Measurements from ENCODE around the gene PTGES2. TPM values are rescaled to one million over a fixed set of nuclear protein-coding genes. Genes with fewer than 3 reads are reported as not detected.

PTGES2 gene
- total RNA-seq, 1 donor from 2014 or later, result 52.8 TPM

DNA sequence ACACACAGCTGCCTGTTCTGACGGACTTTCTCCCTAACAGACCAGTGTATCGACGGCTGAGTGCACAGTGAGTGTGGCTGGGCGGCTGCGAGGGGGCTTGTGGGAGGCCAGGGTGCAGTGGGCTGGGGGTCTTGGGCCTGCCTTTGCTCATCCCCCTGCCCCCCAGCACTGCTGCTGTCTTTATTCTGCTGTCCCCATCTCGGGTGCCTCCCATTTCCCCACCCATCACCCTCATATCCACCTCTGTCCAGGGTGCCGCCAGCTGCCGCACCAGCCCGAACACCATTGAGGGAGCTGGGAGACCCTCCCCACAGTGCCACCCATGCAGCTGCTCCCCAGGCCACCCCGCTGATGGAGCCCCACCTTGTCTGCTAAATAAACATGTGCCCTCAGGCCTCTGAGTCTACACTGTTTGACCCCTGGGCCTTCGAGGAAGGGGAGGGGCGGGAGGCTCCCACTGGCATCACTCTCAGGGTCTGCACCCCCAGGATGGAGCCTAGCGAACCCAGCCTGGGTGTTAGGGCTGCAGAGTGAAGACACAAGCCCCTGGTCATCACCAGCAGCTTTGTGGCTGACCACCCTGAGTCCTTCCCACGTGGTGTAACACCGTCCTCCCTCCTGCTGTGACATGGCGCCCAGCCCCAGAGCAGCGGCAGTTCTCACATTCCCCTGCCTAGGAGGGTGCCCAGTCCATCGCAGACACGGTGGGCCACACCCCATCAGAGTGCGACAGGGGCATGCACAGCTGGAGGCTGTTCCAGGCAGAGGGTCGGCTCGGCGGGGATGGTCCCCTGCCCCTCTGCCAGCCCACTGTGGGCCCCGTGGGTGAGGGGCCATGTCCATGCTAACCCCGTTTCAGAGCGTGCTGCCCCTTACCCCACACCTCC lies 25.8 kb upstream of the PTGES2 start:
- no peak for DNase-seq

DNA sequence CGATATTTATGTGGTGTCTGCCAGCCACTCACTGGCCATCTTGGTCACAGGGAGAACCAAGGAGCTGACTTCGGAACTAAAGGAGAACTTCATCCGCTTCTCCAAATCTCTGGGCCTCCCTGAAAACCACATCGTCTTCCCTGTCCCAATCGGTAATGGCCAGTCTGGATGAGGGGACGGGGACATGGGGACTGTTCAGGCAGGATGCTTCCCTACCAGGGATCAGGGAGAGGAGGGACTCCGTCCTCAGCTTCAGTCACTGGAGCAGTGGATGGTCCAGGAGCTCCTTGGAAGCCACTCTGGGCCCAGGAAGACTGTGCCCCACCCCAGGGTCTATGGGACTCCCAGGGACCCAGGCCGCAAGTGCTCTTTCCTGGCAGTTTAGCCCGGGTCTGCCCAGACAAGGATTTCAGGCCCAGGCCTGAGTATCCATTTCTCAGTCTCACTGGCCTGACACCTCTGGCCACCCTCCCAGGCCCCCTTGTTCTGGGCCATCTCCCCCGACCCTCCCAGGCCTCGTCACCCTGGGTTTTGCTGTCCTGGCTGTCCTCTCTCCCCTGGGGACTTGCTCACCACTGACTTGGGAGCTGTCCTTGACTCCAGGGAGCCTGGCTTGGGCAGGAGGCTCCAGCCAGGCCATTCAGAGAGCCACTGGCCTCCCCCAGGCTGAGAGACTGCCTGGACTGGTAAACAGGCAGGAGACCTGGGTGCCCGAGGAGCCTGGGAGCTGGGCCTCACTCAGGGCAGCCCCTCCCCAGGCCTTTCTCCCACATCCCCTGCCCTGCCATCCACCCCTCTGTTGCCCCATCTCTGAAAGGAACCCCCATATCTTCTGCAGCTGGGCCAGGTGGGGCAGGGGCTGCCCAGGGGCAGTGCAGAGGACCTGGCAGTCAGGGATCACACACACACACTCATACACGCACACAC lies 24.9 kb upstream of the PTGES2 start:
- DNase-seq, result no peak

DNA sequence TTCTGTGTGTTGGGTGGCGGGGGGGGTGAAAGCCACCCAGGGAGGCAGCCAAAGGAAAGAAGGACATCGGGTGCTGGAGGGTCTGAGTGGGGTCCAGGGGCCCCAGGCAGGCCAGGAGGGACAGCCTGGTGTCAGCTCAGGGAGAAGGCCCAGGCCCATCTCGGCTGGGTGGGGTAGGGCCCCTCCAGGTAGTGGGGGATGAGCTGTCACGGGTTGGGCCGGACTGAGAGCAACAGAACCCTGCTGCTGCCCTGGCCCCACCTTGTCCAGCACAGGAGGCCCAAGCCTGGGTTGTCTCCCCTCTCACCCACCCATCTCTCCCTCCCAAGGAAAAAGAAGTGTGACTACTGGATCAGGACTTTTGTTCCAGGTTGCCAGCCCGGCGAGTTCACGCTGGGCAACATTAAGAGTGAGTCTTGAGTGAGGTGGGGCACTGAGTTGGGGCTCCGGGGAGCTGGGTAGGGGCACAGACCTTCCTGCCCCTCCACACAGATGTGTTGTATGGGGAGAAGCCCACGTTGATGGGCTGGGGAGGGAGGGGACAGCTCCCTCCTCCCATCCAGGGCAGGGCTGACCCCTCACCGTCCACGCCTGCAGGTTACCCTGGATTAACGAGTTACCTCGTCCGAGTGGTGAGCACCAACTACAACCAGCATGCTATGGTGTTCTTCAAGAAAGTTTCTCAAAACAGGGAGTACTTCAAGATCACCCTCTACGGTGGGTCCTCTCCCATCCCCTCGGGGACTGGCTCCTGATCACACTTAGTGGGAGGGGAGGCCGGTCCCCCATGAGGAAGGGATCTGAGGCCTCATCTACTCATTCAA lies 24.0 kb upstream of the PTGES2 start:
- no peak for DNase-seq

DNA sequence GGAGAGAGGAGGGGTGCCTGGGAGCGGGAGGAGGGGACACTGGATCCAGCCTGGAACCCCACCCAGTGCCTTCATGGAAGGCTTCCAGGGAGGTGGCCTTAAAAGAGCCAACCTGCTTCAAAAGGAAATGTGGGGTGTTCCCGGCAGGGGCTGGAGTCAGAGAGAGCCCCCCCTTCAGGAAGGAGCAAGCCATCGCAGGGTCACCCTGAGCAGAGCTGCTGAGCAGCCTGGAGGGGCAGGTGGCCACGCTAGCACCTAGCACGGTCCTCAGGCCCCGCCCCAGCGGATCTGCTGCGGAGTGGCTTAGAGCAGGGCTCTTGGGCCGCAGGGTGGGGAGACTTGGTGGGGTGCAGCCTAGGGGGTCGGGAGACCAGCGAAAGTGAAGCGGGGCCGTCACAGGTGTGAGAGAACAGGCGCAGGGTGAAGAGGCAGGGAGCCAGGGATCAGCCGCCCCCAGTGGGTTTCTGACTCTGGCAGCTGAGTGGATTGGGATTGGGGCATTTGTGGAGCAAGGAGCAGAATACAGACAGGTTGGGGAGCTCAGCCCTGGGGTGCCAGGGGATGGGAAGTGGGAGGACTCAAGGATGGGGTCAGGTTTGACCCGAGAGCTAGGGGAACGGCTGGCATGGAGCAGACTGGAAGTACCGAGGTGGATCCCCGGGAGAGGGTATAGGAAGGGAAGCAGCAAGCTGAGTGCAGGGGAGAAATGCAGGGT lies 23.2 kb upstream of the PTGES2 start:
- DNase-seq, result peak; percentile 28

DNA sequence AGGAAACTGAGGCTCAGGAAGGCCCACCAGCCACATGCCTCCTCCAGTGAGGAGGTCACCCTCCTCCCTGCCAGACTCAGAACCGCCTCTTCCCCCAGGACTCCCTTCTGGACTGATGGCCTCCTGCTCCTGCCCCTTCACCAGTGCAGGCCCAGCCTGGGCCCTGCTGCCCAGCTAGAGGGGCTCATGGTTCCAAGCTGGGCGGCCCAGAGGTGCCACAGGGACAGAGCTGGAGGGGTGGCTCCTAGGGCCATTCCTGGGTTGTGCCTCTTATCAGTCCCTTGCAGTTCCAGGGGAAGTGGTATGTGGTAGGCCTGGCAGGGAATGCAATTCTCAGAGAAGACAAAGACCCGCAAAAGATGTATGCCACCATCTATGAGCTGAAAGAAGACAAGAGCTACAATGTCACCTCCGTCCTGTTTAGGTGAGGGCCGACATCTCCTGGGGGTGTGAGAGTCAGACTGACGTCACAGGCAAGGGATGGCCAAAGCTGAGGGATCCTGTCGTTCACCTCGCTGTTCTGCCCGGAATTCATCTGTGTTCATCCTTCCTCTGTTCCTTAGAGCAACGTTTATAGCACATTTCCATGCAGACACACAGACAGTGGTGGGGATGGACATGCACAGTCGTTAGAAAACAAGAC lies 22.5 kb upstream of the PTGES2 start:
- DNase-seq, result no peak

DNA sequence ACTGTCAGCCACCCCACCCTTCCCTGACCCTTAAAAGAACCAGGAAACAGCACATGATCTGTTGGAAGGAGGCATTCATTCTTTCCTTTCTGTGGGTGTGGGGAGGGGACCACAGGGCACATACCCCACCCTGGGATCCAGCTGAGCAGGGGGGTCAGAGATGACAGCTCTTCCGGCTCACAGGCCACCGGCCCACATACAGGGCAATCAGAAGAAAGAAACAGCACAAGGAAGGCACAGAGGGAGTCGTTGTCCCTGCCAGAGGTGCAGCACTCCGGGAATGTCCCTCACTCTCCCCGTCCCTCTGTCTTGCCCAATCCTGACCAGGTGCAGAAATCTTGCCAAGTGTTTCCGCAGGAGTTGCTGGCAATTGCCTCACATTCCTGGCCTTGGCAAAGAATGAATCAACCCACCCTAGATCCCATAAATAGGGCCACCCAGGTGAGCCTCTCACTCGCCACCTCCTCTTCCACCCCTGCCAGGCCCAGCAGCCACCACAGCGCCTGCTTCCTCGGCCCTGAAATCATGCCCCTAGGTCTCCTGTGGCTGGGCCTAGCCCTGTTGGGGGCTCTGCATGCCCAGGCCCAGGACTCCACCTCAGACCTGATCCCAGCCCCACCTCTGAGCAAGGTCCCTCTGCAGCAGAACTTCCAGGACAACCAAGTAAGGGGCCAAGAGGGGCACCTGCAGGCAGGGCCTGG lies 21.6 kb upstream of the PTGES2 start, which contains the start of gene LCN2:
TSS of gene LCN2 (plus strand) at position 453 of the 701 bp plus-strand sequence. CDS start at position 526, 73 bp downstream.
- DNase-seq, result no peak

DNA sequence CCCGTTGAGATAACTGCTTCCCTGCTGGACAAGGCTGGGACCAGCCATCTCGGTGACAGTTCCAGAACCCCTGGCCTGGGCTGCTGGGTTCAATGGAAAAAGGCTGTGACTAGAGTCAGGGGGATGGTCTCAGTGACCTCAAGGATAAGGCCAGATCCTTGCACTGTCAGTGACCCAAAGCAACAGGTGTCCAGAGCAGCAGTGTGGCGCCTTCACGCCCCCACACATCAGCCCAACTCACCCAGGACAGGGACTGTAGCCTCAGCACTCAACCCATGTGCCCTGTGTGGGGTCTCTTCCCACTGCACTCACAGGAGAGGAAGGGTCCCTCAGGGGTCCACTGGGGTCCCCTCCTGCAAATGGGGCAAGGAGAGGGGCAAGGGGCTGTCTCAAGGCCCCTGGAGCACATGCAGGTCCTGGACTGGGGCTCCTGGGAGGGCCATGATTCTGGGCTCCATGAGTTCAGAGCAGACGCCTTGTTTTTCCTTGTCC lies 21.0 kb upstream of the PTGES2 start:
- DNase-seq, result no peak

DNA sequence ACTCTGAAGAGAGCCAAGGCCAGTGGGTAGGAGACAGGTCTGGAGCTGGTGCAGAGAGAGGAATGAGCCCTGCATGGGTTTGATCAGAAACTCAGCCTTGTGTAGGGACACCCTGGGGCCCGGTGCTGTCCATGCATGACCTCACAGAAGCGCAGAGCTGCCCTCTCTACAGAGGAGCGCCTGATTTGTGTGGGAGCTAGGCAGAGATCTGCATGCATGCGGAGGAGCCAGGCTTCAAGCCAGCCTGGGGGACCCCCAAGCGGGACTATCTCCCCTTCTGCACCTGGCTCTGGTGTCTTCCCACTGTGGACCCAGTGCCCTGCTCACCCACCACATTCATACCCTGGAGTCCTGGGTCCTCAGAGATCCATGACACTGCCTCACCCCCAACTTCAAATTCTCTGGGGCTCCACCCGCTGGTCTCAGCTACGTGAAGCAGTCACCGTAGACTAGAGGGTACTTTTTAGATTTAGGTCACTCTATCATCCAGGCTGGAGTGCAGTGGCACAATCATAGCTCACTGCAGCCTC lies 19.1 kb upstream of the PTGES2 start:
- DNase-seq, result no peak

DNA sequence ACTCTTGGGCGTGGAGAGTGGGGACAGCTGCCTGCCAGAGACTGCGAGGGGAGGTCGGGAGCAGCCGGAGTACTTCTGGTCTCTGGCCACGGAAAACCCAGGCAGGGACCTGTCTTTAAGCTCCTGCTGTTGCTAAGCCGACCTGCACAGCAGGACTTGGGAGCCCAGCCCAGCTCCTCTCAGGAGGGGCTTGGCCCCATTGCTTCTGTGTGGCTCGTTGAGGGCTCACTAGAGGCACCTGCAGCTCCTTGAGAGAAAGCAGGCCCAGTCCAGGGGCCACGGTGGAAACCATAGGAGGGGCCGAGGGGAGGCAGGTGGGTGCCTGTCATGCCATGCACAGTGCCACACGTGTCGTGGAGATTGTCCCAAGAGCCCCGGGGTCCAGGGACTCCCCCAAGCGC lies 18.4 kb upstream of the PTGES2 start:
- no peak for DNase-seq

DNA sequence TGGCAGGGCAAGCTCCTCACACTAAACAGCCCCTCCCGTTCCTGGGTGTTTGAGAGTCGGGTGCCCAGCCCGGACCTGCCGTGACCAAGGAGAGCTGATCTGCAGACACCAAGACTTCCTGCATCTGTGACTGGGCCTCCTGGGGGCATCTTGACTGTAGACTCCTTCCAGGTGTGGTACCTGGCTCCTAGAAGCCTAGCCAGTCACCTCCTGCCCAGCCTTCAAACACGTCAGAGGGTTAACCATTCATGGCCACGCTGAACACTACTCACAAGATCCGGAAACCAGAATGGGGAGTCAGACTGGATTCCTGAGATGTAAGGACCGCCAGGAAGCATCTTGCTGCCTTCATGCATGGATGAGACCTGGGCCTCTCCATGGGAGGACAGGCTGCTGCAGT lies 18.0 kb upstream of the PTGES2 start:
- no peak for DNase-seq

DNA sequence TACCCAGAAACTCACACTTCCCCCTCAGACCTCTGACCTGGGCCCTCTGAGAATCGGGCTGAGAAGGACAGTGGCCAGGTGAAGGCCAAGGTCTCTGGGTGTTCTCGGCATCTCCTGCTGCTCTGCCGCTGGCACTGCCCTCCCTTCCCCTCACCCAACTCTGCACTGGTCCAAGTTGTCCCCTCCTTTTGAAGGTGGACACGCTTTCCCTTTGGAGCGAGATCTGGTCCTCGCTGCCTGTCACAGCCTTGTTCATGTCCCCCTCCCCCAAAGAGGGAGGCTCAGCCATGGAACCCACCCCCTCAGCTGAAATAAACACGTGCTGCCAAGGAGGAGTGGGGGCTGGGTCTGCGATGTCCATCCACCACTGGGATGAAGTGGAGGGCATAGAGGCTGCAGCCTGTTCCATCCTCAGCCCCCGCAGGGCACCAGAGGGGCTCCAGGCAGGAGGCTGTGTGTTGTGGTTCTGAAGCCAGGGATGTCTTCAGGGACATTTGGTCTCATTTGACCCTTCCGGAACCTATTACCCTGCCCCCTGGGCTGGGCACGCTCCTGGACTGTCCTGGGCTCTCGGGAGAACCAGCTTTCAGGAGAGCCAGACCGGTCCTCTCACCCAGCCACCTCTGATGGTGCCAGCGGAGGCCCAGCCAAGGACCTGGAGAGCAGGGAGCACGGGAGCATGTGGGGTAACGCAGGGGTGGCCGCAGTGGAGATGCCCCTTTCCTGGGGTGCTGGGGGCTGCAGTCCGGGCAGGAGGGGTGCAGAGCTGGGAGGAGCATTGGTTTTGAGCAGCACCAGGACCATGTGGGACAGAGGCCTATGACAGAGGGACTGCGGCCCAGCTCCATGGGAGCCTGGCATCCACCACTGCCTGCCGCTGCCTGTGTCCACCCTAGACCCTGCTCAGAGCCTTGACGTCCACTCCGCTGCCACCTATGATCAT lies 17.0 kb upstream of the PTGES2 start:
- no peak for DNase-seq

DNA sequence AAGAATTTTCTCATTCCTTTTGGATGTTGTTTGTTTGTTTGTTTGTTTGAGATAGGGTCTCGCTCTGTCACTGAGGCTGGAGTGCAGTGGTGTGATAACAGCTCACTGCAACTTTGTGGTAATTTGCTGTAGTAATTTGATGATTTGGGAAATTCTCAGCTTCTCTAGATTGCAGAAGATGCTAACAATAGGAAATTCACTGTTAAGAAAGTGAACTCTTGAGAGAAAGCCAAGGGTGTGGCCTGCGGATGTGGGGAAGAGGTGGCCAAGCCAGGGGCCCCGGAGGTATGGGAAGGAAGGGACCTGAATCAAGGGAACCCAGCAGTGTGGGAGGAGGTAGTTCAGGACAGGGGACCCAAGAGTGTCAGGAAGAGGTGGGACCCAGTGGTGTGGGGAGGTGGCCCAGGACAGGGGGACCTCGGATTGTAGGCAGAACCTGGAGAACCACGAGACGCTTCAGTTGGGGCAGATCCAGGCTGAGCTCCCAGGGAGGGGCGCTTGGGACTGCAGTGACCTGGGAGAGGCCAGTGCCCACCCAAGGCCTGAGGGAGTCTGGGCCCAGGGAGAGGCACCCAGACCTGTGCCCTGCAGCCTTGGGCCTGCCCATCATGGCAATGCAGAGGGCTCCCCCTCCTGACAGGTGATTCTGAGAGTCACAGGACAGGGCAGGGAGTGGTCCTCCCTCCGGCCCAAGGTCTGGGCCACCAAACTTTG lies 16.2 kb upstream of the PTGES2 start:
- DNase-seq, result no peak

DNA sequence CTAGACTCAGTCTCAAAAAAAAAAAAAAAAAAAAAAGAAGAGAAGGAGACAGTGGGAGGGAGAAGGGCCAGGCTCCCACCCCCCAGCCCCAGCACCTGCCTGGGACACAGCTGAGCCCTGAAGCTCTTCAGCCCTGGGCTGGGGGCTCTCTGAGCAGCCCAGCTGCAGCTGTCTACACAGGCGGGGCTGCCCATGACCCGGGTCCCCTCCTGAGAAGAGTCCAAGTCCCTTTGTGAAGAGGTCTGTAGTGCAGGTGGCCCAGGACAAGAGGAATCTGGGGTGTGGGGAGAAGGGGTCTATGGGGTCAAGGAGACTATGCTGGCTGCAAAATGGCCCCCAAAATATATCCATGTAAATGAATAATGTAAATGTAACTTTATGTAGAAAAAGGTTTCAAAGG lies 15.1 kb upstream of the PTGES2 start:
- no peak for DNase-seq

DNA sequence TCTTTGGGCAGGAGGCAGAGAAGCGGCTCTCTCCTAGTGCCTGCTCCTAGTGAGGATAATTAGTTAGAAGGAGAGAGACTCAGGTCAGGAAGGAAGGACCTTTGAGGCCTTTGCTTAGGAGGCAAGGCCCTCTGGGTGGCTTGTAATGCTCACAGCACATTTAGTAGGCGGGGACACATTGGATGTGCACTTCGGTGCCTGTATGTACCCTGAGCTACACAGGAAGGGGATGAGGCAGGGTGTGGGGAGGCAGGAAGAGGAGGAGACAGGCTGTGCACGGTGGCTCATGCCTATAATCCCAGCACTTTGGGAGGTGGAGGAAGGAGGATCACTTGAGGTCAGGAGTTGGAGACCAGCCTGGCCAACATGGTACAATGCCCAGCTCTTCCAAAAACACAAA lies 14.5 kb upstream of the PTGES2 start:
- no peak for DNase-seq

DNA sequence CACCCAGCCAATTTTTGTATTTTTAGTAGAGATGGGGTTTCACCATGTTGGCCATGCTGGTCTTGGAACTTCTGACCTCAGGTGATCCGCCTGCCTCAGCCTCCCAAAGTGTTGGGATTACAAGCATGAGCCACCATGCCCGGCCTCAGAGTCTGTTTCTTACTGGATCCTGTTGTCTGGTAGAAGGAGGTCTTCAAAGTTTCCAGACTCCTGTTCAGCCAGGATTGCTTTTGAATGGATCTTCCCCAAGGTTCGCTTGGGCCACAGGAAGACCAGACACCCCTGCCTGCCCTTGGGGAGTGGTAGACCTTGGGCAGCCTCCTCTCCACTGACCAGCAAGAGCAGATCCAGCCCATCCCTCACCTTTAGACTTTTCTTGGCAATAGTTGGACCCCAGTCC lies 14.1 kb upstream of the PTGES2 start:
- no peak for DNase-seq

DNA sequence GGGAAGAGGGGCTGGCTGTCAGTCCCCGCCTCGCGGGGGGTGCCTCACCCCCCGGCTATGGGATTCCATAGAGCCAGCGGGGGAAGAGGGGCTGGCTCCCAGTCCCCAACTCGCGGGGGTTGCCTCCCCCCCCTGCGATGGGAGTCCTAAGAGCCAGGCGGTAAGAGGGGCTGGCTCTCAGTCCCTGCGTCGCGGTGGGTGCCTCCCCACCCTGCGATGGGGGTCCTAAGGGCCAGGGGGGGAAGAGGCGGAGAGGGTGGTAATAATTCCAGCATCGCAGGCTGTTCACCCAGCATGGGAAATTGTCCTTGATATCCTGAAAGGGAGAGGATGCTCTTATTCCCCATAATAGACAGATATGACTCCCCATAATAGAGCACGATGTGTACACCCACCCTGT lies 12.1 kb upstream of the PTGES2 start:
- DNase-seq, result no peak

DNA sequence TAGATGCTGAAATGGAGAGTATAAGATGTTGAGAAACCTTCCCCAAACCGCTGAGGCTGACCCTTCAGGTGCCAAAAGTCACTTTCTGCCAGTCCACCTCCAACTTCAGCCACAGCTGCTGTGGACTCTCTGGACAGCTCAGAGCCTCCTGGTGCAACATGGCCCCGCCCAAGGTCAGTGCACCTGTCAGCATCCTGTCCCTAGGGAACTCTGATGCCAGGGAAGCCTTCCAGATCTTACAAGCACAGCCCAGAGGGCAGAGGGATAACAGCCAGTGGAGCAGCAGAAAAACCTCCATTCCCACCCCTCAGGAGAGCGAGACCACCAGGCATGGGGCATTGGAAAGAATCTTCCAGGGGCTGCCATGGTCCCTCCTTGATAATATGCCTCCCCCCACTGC lies 10.5 kb upstream of the PTGES2 start:
- DNase-seq, result no peak
